K562 (cell line): Measurements from ENCODE around the gene OR2F1. TPM values are rescaled to one million over a fixed set of nuclear protein-coding genes. Genes with fewer than 3 reads are reported as not detected.

Experiments
- ATAC-seq: fragments of 200-7000 bp; cut with Tn5 transposase; 3 replicates; pipeline ENCODE4 v1.9.1; 2020; ENCODE audit warnings: moderate library complexity
- BruUV-seq: library from RNA; stranded (reverse); fragments of 400-500 nt; replicated peaks from 2 replicates; lab custom pipeline; 2021; lab: Mats Ljungman, UMichigan
- CTCF ChIA-PET: fragments of 300-600 bp; formaldehyde crosslinking; extraction: SDS; loops from one replicate; lab custom pipeline; 2021; ENCODE audit warnings: low intra/inter-chr PET ratio; lab: Yijun Ruan, JAX
- POLR2A ChIA-PET: fragments of 300-600, 350-650 bp; sonication (Branson Sonifier 250); formaldehyde crosslinking; extraction: SDS; loops from one replicate; lab custom pipeline; 2021; ENCODE audit warnings: antibody characterized with exemption, inconsistent platforms; lab: Yijun Ruan, JAX
- DNase-seq, 4 experiments: peaks; one replicate each; pipeline versions ENCODE4 v3.0.0 to v3.0.0-alpha.2; 2011 to 2018; ENCODE audit warnings: low spot score in 3 of 4, mixed read lengths in 3 of 4; ENCODE audit errors: extremely low read depth in 1 of 4
- FAIRE-seq: peaks from 2 replicates; lab custom pipeline; 2011; peaks lifted over from hg19 to GRCh38; lab: Jason Lieb, UNC
- H2AFZ ChIP-seq: 2 replicates; pipeline ENCODE4 v1.6.0; 2011; ENCODE audit warnings: low read depth, low read length, control low read depth, inconsistent platforms
- H3K27ac ChIP-seq: fragments of 200-600 bp; 3 replicates; pipeline ENCODE4 v1.8.0; 2011; ENCODE audit warnings: low read depth, mild to moderate bottlenecking, control low read depth, inconsistent platforms, low read length, moderate library complexity, mixed read lengths; ENCODE audit errors: extremely low read depth
- H3K27me3 ChIP-seq, 2 experiments: fragments of 300-600 bp in 1 of 2; 2 replicates in 1 of 2; 3 replicates in 1 of 2; pipeline versions ENCODE4 v1.6.0 to v1.8.0; 2011; ENCODE audit warnings: inconsistent platforms in 2 of 2, low read length in 2 of 2, mild to moderate bottlenecking in 1 of 2, mixed read lengths in 1 of 2, moderate library complexity in 1 of 2; ENCODE audit not compliant: control insufficient read depth in 2 of 2, insufficient read depth in 2 of 2
- H3K36me3 ChIP-seq: fragments of 300-600 bp; 3 replicates; pipeline ENCODE4 v1.8.0; 2011; ENCODE audit warnings: mild to moderate bottlenecking, low read length, inconsistent platforms; ENCODE audit not compliant: control insufficient read depth, insufficient read depth
- H3K4me1 ChIP-seq, 2 experiments: fragments of 200-600 bp in 1 of 2; replicated peaks in 1 of 2; 2 replicates in 1 of 2; 3 replicates in 1 of 2; pipeline versions ENCODE4 v1.5.1 to v1.8.0; 2011; ENCODE audit warnings: inconsistent platforms in 2 of 2, low read length in 2 of 2, mild to moderate bottlenecking in 1 of 2, mixed read lengths in 1 of 2, moderate library complexity in 1 of 2; ENCODE audit not compliant: control insufficient read depth in 2 of 2, insufficient read depth in 2 of 2
- H3K4me2 ChIP-seq: 2 replicates; pipeline ENCODE4 v1.6.1; 2011; ENCODE audit warnings: low read length, control low read depth, inconsistent platforms, mixed read lengths; ENCODE audit not compliant: insufficient read depth
- H3K4me3 ChIP-seq: fragments of 200-600 bp; sonication (generic), shearing (Covaris generic); 2 replicates; pipeline ENCODE4 v1.5.1; 2016; ENCODE audit warnings: control low read depth, inconsistent platforms
- H3K79me2 ChIP-seq: fragments of 200-600 bp; 3 replicates; pipeline ENCODE4 v1.8.0; 2011; ENCODE audit warnings: low read length, inconsistent platforms; ENCODE audit not compliant: control insufficient read depth, insufficient read depth
- H3K9ac ChIP-seq, 2 experiments: 2 replicates each; pipeline versions ENCODE4 v1.6.0 to v1.6.1; 2011; ENCODE audit warnings: low read depth in 2 of 2, low read length in 2 of 2, control low read depth in 1 of 2, inconsistent platforms in 1 of 2, mild to moderate bottlenecking in 1 of 2, mixed read lengths in 1 of 2; ENCODE audit not compliant: insufficient read depth in 1 of 2
- H3K9me1 ChIP-seq: one replicate; pipeline ENCODE4 v1.6.0; 2011; ENCODE audit warnings: inconsistent platforms, mild to moderate bottlenecking, low read length, moderate library complexity; ENCODE audit not compliant: control insufficient read depth, insufficient read depth
- H3K9me3 ChIP-seq: replicated peaks from 2 replicates; pipeline ENCODE4 v1.5.1; 2011; ENCODE audit warnings: low read depth, low read length, inconsistent platforms; ENCODE audit not compliant: control insufficient read depth, insufficient read depth
- H4K20me1 ChIP-seq: replicated peaks from 2 replicates; pipeline ENCODE4 v1.6.1; 2011; ENCODE audit warnings: low read length, inconsistent platforms, mixed read lengths; ENCODE audit not compliant: control insufficient read depth, insufficient read depth
- ATF2 ChIP-seq: sonication (generic); formaldehyde crosslinking; IDR thresholded peaks from 2 replicates; pipeline ENCODE4 v1.8.1; 2022; ENCODE audit warnings: missing genetic modification reagents
- CBX3 ChIP-seq, 2 experiments: IDR thresholded peaks; 1 replicate in 1 of 2; 2 replicates in 1 of 2; pipeline ENCODE4 v1.6.1; 2012; ENCODE audit warnings: inconsistent platforms in 2 of 2, low read length in 2 of 2, borderline replicate concordance in 1 of 2, control low read depth in 1 of 2
- FOXP4 ChIP-seq: sonication (generic); formaldehyde crosslinking; IDR thresholded peaks from 2 replicates; pipeline ENCODE4 v1.8.0; 2022; ENCODE audit warnings: mild to moderate bottlenecking, missing genetic modification reagents, borderline replicate concordance
- LEF1 ChIP-seq: fragments of 450-650 bp; IDR thresholded peaks from 2 replicates; pipeline ENCODE4 v1.6.1; 2016; ENCODE audit warnings: mild to moderate bottlenecking
- POLR2A ChIP-seq: fragments of 450-650 bp; conservative IDR thresholded peaks from 2 replicates; pipeline ENCODE4 v1.6.1; 2016
- RNF2 ChIP-seq: sonication (generic); IDR thresholded peaks from 2 replicates; pipeline ENCODE4 v1.6.1; 2016
- TAL1 ChIP-seq: fragments of 450-650 bp; IDR thresholded peaks from 2 replicates; pipeline ENCODE4 v1.6.1; 2016; ENCODE audit warnings: mild to moderate bottlenecking
- XRCC3 ChIP-seq: fragments of 450-650 bp; IDR thresholded peaks from 2 replicates; pipeline ENCODE4 v1.6.1; 2017; ENCODE audit warnings: mild to moderate bottlenecking, moderate library complexity
- ZBTB43 ChIP-seq: sonication (generic); formaldehyde crosslinking; IDR thresholded peaks from 2 replicates; pipeline ENCODE4 v1.8.0; 2023; ENCODE audit warnings: mild to moderate bottlenecking, missing genetic modification reagents
- ZNF146 ChIP-seq: IDR thresholded peaks from one replicate; pipeline ENCODE4 v1.6.1; 2018; ENCODE audit warnings: missing compliant biosample characterization; ENCODE audit not compliant: unreplicated experiment
- ZNF197 ChIP-seq: fragments of 200-800 bp; sonication (Bioruptor generic); IDR thresholded peaks from 2 replicates; pipeline ENCODE4 v1.6.1; 2016; ENCODE audit warnings: low read depth, missing genetic modification characterization, missing compliant biosample characterization
- ZNF707 ChIP-seq: fragments of 250-450 bp; sonication (Bioruptor Pico); conservative IDR thresholded peaks from 2 replicates; pipeline ENCODE4 v1.8.0; 2022; ENCODE audit warnings: inconsistent platforms, mild to moderate bottlenecking, moderate library complexity
- WGBS: fragments of 100-300 bp; shearing (Covaris generic); methylation state at CpG from one replicate; pipeline ENCODE4 v1.1.6; 2016; ENCODE audit warnings: low coverage, mixed read lengths; ENCODE audit not compliant: insufficient coverage; ENCODE audit errors: missing lambda C conversion rate; 5-methylcytosine and 5-hydroxymethylcytosine counted together
- in situ Hi-C: fragments of 300-500 bp; cut with MboI; formaldehyde crosslinking; loops from 4 replicates; pipeline ENCODE4 v1.15.0; 2018; ENCODE audit warnings: inconsistent platforms, mixed read lengths
- intact Hi-C: fragments of 100-400 bp; cut with micrococcal nuclease; formaldehyde crosslinking; loops from 2 replicates; pipeline ENCODE4 v1.14.2; 2022
- polyA plus RNA-seq, 8 experiments: library from polyadenylated mRNA; depleted of rRNA in 4 of 8; stranded (reverse) in 5 of 8; unstranded in 3 of 8; fragments of >200 nt; fragmentation: Nextera tagmentation in 2 of 8; fragmentation: Illumina TruSeq in 1 of 8; extraction: Ambion mirVana in 2 of 8; extraction: Trizol in 1 of 8; gene quantifications; 2 replicates each; pipeline versions ENCODE4 v1.2.1 to v1.2.3, GENCODE V29; 2011 to 2014; ENCODE audit warnings: inconsistent platforms in 1 of 8, missing spikeins in 1 of 8
- total RNA-seq, 7 experiments: library from RNA; depleted of rRNA in 6 of 7; stranded (reverse); fragments of >200 nt in 6 of 7; fragmentation: Illumina TruSeq in 2 of 7; extraction: Trizol in 2 of 7; gene quantifications; 2 replicates each; pipeline versions ENCODE4 v1.2.1 to v1.2.3, GENCODE V29; 2011 to 2021; ENCODE audit warnings: low replicate concordance in 1 of 7

OR2F1 gene
- total and polyA plus RNA-seq, 9 of the 15 experiments (the other 6 are each of a cell fraction or from before 2014, with no cell fraction given), result not detected

GRCh38 chr7:143947111-143947510 is 7.5 kb upstream of the OR2F1 start:
- intact Hi-C loops (no loop called here), in situ Hi-C loops (no loop called here)
- FAIRE-seq (no peak), ATAC-seq (no peak), DNase-seq (no peak)
- CTCF ChIA-PET, result interaction anchor here (0.7 kb wide), 1 partner anchor 938 kb away, joined by 4 read pairs; no protein-coding TSS in a partner anchor
- H4K20me1 ChIP-seq, result no peaks in the 10 kb centered on the region
- no peak overlapping the region for H3K27ac ChIP-seq
- no peaks in the 10 kb centered on the region for H3K36me3 ChIP-seq
- H3K9me3 ChIP-seq, result no peaks in the 10 kb centered on the region
- no peaks in the 10 kb centered on the region for H3K79me2 ChIP-seq
- no peaks in the 10 kb centered on the region for H3K9me1 ChIP-seq
- no TSS peak for BruUV-seq
- no peaks in the 10 kb centered on the region for H3K27me3 ChIP-seq
- 2% methylated on average over 2 of the region's 2 CpGs for WGBS
- H3K4me1 ChIP-seq, result 0 out of 5 replicates have a peak, but pooled peaks cover 0 to 2% of the 10 kb centered on the region in 2 experiments
- no peak overlapping the region for H3K4me2 ChIP-seq
- POLR2A ChIA-PET, result no interaction called here
- H2AFZ ChIP-seq, result no peak overlapping the region
- no peak for TF ChIP-seq ZBTB43
- TF ChIP-seq CBX3 (IDR thresholded peaks at IDR 0.05; ENCODE audit: borderline replicate concordance in 1 of 2, low read length in 2 of 2), result 0 out of 3 replicates have a peak, but pooled peaks of 1 of the 2 experiments have one; percentile 42
- TF ChIP-seq POLR2A, result no peak
- H3K4me3 ChIP-seq, result no peak overlapping the region
- no peak overlapping the region for H3K9ac ChIP-seq

GRCh38 chr7:143948733-143949132 is 5.9 kb upstream of the OR2F1 start:
- Histone ChIP-seq H3K4me1 (0 out of 5 replicates have a peak, but pooled peaks cover 0 to 2% of the 10 kb centered on the region in 2 experiments), H3K27me3 (no peaks in the 10 kb centered on the region; a peak in 2 of 5 replicates), H3K9ac (no peak overlapping the region), H4K20me1 (no peaks in the 10 kb centered on the region)
- WGBS, result 3% methylated on average over 2 of the region's 2 CpGs
- intact Hi-C loops, result no loop called here
- FAIRE-seq, result no peak
- DNase-seq, result no peak
- POLR2A ChIA-PET, result interaction anchor here (0.7 to 1.2 kb wide), 2 partner anchors 11 to 679 kb away, joined by 3 read pairs; no protein-coding TSS in a partner anchor
- TF ChIP-seq RNF2 (no peak), ZNF707 (CRISPR knock-in tag) (no peak), XRCC3 (no peak), FOXP4 (CRISPR knock-in tag) (no peak), ZNF146 (CRISPR knock-in tag) (no peak), ATF2 (no peak), LEF1 (no peak), ZNF197 (CRISPR knock-in tag) (no peak), TAL1 (no peak)
- TF ChIP-seq, all 486 proteins: peak for 0
- peak; percentile 52 for ATAC-seq
- CTCF ChIA-PET, result no interaction called here
- Histone ChIP-seq H3K4me3 (no peak overlapping the region), H3K27ac (no peak overlapping the region), H3K4me2 (no peak overlapping the region), H3K9me1 (no peaks in the 10 kb centered on the region), H3K79me2 (no peaks in the 10 kb centered on the region), H2AFZ (peak overlapping the region; percentile 13), H3K9me3 (no peaks in the 10 kb centered on the region), H3K36me3 (no peaks in the 10 kb centered on the region)
- in situ Hi-C loops, result no loop called here
- BruUV-seq, result no TSS peak
